ENCODE data around the gene CDH13.

CDH13 gene

DNA sequence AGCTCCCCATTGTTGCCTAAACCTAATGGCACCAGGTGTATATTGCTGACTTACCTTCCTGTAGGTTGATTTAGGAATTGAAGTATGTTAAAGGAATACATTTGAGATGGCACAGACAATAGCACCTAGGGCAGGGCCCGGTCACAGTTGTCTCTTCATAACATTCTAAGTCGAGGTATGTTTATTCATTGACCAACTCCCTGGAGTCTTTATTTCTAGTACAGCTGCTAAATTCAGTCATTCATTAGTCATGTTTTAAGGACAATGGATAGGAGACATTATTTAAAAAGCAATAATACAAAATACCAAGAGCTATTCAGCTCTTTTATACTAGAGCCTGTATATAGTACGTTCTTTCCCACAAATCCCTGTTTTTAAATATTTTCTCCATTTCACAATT, 811.6 kb downstream of the CDH13 start:
- H3K79me2 ChIP-seq (ENCODE audit: control insufficient read depth, insufficient read depth, low read length, unreplicated experiment): no peaks in the 10 kb centered on the region
- no peaks in the 10 kb centered on the region for H3K27me3 ChIP-seq (ENCODE audit: insufficient read depth, low read length)
- H2AFZ ChIP-seq (ENCODE audit: low read length, unreplicated experiment): no peak overlapping the region
- no peak overlapping the region for H3K27ac ChIP-seq (ENCODE audit: low read depth, low read length)
- no peaks in the 10 kb centered on the region for H3K4me1 ChIP-seq (ENCODE audit: control insufficient read depth, insufficient read depth, low read length, unreplicated experiment)
- no peak overlapping the region for H3K4me3 ChIP-seq (ENCODE audit: low read depth, low read length)
- no peaks in the 10 kb centered on the region for H3K36me3 ChIP-seq (ENCODE audit: insufficient read depth, low read length)

DNA sequence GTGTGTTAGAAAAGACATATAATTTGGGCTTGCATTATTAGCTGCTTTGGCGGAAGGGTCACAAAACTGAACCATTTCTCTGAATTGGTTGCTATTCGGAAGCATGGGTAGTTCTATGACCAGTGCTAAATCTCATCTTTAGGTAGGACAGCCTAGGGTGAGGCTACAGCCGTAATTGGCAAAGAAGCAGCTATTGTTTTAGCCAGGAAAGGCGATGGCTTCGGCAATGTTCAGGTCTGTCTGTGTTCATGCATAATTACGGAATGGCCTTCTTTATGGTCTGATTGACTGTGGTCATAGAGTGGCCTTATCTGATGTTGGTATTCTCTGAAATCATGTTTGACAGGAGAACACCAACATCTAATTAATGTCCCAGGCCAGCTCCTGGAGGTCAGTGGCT, 812.6 kb downstream of the CDH13 start:
- Histone ChIP-seq H3K79me2 (ENCODE audit: control insufficient read depth, insufficient read depth, low read length, unreplicated experiment) (no peaks in the 10 kb centered on the region), H2AFZ (ENCODE audit: low read length, unreplicated experiment) (no peak overlapping the region), H3K4me1 (ENCODE audit: control insufficient read depth, insufficient read depth, low read length, unreplicated experiment) (no peaks in the 10 kb centered on the region), H3K4me3 (ENCODE audit: low read depth, low read length) (no peak overlapping the region), H3K27me3 (ENCODE audit: insufficient read depth, low read length) (no peaks in the 10 kb centered on the region), H3K27ac (ENCODE audit: low read depth, low read length) (no peak overlapping the region), H3K36me3 (ENCODE audit: insufficient read depth, low read length) (no peaks in the 10 kb centered on the region)

DNA sequence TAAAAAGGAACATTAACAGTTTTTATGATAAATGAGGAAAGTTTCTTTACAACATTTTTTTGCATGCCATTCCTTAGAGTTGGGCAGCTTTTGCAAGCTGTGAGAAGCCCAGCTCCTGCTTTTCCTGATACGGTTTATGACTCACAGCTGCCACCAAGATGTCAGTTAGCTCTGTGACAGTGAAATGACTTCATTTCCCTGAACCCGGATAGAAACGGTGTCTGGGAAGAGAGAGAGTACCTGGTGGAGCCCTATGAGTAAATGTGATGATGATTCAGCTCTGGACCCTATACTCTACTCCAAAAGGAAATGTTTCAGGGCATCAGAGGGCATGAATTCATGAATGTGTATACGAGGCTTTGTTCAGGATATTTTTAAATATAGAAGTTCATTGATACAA, 814.7 kb downstream of the CDH13 start:
- Histone ChIP-seq H3K4me1 (ENCODE audit: control insufficient read depth, insufficient read depth, low read length, unreplicated experiment) (no peaks in the 10 kb centered on the region), H3K4me3 (ENCODE audit: low read depth, low read length) (no peak overlapping the region), H2AFZ (ENCODE audit: low read length, unreplicated experiment) (no peak overlapping the region), H3K27ac (ENCODE audit: low read depth, low read length) (no peak overlapping the region), H3K79me2 (ENCODE audit: control insufficient read depth, insufficient read depth, low read length, unreplicated experiment) (no peaks in the 10 kb centered on the region), H3K36me3 (ENCODE audit: insufficient read depth, low read length) (no peaks in the 10 kb centered on the region), H3K27me3 (ENCODE audit: insufficient read depth, low read length) (no peaks in the 10 kb centered on the region)

DNA sequence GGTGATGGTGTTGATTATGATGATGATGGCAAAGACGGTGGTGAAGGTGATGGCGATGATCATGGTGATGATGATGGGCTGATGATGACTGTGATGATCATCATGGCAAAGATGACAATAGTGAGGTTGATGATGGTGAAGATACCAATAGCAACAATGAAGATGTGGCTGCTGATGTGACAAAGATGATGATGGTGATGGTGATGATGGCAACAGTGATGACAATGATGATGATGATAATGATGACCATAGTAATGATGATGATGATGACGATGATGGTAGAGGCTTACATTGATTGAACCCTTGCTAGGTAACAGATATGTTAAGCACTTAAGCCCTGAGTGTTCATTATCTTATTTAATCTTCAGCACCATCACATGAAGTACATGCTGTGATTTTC, 817.2 kb downstream of the CDH13 start:
- Histone ChIP-seq H3K36me3 (ENCODE audit: insufficient read depth, low read length) (no peaks in the 10 kb centered on the region), H3K27ac (ENCODE audit: low read depth, low read length) (no peak overlapping the region), H3K79me2 (ENCODE audit: control insufficient read depth, insufficient read depth, low read length, unreplicated experiment) (no peaks in the 10 kb centered on the region), H3K4me3 (ENCODE audit: low read depth, low read length) (no peak overlapping the region), H3K27me3 (ENCODE audit: insufficient read depth, low read length) (no peaks in the 10 kb centered on the region), H3K4me1 (ENCODE audit: control insufficient read depth, insufficient read depth, low read length, unreplicated experiment) (no peaks in the 10 kb centered on the region), H2AFZ (ENCODE audit: low read length, unreplicated experiment) (no peak overlapping the region)

DNA sequence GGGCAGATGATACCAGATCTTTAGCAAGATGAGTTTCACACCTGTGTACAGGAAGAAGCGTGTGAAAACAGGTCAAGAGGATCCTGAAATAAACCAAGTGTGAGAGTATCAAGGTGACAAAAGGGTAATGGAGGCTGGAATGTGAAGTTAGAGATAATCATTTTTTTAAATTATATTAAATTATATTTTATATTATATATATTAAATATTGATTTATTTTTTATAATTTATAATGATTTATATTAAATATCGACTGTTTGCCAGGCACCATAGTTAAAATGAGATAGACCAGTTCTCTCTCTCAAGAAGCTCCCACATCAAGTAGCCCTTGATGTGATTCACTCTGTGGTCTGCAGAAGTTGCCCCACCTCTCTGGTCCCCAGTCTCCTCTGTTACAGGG, 820.8 kb downstream of the CDH13 start:
- no peak overlapping the region for H3K4me3 ChIP-seq (ENCODE audit: low read depth, low read length)
- no peaks in the 10 kb centered on the region for H3K36me3 ChIP-seq (ENCODE audit: insufficient read depth, low read length)
- no peaks in the 10 kb centered on the region for H3K27me3 ChIP-seq (ENCODE audit: insufficient read depth, low read length)
- H3K27ac ChIP-seq (ENCODE audit: low read depth, low read length): no peak overlapping the region
- no peaks in the 10 kb centered on the region for H3K79me2 ChIP-seq (ENCODE audit: control insufficient read depth, insufficient read depth, low read length, unreplicated experiment)
- H3K4me1 ChIP-seq (ENCODE audit: control insufficient read depth, insufficient read depth, low read length, unreplicated experiment): no peaks in the 10 kb centered on the region
- no peak overlapping the region for H2AFZ ChIP-seq (ENCODE audit: low read length, unreplicated experiment)

DNA sequence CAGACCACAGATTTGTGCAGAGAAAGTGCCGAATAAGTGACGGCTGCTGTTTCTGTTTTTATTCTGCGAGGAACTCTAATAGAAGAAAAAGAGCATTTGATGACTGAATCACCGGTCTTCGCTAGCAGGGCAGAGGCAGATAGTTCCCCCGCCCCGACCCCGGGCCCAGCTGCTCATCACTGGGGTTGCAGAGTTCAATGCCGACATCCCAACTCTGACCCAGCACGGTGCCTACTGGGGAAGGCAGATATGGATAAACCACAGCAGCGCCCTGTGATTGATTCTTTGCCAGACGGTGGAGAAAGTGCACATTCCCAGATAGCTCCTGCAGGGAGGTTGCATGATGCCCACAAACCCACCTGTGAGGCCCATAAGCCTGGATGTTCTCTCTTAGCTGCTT, 823.1 kb downstream of the CDH13 start:
- Histone ChIP-seq H3K4me3 (ENCODE audit: low read depth, low read length) (no peak overlapping the region), H3K27me3 (ENCODE audit: insufficient read depth, low read length) (no peaks in the 10 kb centered on the region), H2AFZ (ENCODE audit: low read length, unreplicated experiment) (no peak overlapping the region), H3K4me1 (ENCODE audit: control insufficient read depth, insufficient read depth, low read length, unreplicated experiment) (no peaks in the 10 kb centered on the region), H3K79me2 (ENCODE audit: control insufficient read depth, insufficient read depth, low read length, unreplicated experiment) (no peaks in the 10 kb centered on the region), H3K27ac (ENCODE audit: low read depth, low read length) (no peak overlapping the region), H3K36me3 (ENCODE audit: insufficient read depth, low read length) (no peaks in the 10 kb centered on the region)

DNA sequence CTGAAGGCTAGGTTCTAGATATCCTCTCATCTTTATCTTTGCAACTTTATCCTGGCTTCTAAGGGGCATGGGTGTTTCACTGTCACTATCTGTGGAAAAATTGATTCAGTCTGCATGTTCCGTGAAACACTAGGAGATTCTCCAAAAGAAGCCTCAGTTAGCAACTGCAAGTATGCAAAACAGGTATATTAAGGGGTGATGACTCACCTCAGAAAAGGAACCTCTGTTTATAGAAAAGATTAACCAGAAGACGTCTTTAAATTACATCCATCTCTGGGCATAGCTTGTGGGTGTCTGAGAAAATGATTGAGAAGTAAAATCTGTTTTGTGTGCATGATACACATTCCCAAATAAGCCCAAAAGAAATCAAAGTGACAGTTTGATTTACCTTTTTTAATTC, 827.2 kb downstream of the CDH13 start:
- Histone ChIP-seq H3K4me3 (ENCODE audit: low read depth, low read length) (no peak overlapping the region), H2AFZ (ENCODE audit: low read length, unreplicated experiment) (no peak overlapping the region), H3K27me3 (ENCODE audit: insufficient read depth, low read length) (no peaks in the 10 kb centered on the region), H3K27ac (ENCODE audit: low read depth, low read length) (no peak overlapping the region), H3K79me2 (ENCODE audit: control insufficient read depth, insufficient read depth, low read length, unreplicated experiment) (no peaks in the 10 kb centered on the region), H3K36me3 (ENCODE audit: insufficient read depth, low read length) (no peaks in the 10 kb centered on the region), H3K4me1 (ENCODE audit: control insufficient read depth, insufficient read depth, low read length, unreplicated experiment) (no peaks in the 10 kb centered on the region)

DNA sequence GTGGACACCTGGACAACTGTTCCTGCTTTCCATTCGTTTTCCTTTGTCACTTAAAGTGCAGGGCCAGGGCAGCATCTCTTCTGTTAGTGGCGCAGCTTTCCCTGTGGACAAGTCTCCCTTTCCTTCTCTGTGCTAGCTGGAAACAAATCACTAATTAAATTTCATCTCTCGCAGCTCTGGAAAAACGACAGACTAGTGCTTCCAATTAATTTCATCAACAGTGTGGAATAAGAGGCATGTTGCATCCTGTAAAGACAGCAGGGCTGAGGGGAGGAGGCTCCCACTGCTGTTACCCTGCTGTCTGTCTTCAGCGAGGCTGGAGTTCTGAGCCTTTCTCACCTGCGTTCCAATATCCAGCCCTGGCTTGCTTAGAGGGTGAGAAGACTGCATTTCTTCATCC, 828.9 kb downstream of the CDH13 start:
- H2AFZ ChIP-seq (ENCODE audit: low read length, unreplicated experiment): no peak overlapping the region
- H3K4me3 ChIP-seq (ENCODE audit: low read depth, low read length): no peak overlapping the region
- no peaks in the 10 kb centered on the region for H3K79me2 ChIP-seq (ENCODE audit: control insufficient read depth, insufficient read depth, low read length, unreplicated experiment)
- no peaks in the 10 kb centered on the region for H3K36me3 ChIP-seq (ENCODE audit: insufficient read depth, low read length)
- no peak overlapping the region for H3K27ac ChIP-seq (ENCODE audit: low read depth, low read length)
- H3K4me1 ChIP-seq (ENCODE audit: control insufficient read depth, insufficient read depth, low read length, unreplicated experiment): no peaks in the 10 kb centered on the region
- no peaks in the 10 kb centered on the region for H3K27me3 ChIP-seq (ENCODE audit: insufficient read depth, low read length)

DNA sequence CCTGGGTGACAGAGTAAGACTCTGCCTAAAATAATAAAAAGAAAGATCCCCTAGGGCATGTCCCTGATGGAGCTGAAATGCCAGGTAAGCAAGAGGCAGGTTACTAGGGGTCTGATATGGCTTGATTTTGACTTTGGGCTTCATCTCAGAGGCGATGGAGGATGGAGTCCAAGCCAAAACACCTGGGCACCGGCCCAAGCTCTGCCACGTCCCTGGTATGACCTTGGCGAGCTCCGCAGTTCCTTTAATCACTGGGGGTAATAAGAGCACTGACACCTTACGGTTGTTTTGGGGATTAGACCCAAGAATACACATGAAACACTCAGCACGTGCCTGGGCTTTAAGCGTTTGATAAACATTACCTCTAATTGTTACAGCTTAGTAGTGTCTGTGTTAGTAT, 830.2 kb downstream of the CDH13 start:
- Histone ChIP-seq H3K27me3 (ENCODE audit: insufficient read depth, low read length) (no peaks in the 10 kb centered on the region), H3K79me2 (ENCODE audit: control insufficient read depth, insufficient read depth, low read length, unreplicated experiment) (no peaks in the 10 kb centered on the region), H3K4me3 (ENCODE audit: low read depth, low read length) (no peak overlapping the region), H3K36me3 (ENCODE audit: insufficient read depth, low read length) (no peaks in the 10 kb centered on the region), H3K27ac (ENCODE audit: low read depth, low read length) (no peak overlapping the region), H2AFZ (ENCODE audit: low read length, unreplicated experiment) (no peak overlapping the region), H3K4me1 (ENCODE audit: control insufficient read depth, insufficient read depth, low read length, unreplicated experiment) (no peaks in the 10 kb centered on the region)

DNA sequence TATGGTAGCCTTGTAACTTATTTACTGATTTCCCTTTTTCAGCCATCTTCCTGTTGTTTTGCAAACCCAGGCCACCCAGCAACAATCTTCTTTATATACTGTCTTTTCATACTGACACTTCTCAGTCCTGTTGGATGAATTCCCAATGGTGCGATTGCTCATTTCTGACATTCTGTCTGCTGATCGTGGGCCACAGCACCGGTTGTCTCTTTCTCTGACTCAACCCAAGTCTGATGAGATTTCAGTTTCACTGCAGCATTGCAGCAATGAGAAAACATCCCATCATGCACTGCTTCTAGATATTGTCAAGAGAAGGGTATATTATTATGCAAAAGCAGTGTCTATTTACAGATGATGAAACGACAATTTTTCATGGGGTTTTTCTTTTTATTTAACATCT, 831.8 kb downstream of the CDH13 start:
- no peak overlapping the region for H3K4me3 ChIP-seq (ENCODE audit: low read depth, low read length)
- H3K79me2 ChIP-seq (ENCODE audit: control insufficient read depth, insufficient read depth, low read length, unreplicated experiment): no peaks in the 10 kb centered on the region
- H3K36me3 ChIP-seq (ENCODE audit: insufficient read depth, low read length): no peaks in the 10 kb centered on the region
- no peak overlapping the region for H3K27ac ChIP-seq (ENCODE audit: low read depth, low read length)
- no peaks in the 10 kb centered on the region for H3K4me1 ChIP-seq (ENCODE audit: control insufficient read depth, insufficient read depth, low read length, unreplicated experiment)
- H3K27me3 ChIP-seq (ENCODE audit: insufficient read depth, low read length): no peaks in the 10 kb centered on the region
- no peak overlapping the region for H2AFZ ChIP-seq (ENCODE audit: low read length, unreplicated experiment)

DNA sequence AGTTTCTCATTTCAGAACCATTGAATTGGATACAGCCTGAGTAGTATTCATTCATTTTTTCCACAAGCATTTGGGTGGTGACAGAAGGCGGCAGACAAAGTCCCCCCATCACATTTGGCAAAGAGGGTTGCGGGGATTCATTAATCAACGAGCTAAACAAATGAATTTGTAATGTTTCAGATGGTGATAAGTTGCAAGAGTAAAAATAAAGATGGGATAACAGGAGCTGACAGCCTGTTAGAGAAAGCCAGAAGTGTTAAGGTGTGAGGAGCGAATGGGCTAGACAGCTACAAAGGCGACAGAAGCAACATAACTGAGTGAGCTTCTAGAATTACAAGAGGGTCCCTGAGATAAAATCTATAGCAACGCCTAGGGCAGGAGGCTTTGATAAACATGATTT, 838.2 kb downstream of the CDH13 start:
- no peaks in the 10 kb centered on the region for H3K4me1 ChIP-seq (ENCODE audit: control insufficient read depth, insufficient read depth, low read length, unreplicated experiment)
- H3K27me3 ChIP-seq (ENCODE audit: insufficient read depth, low read length): no peaks in the 10 kb centered on the region
- H3K79me2 ChIP-seq (ENCODE audit: control insufficient read depth, insufficient read depth, low read length, unreplicated experiment): no peaks in the 10 kb centered on the region
- H3K27ac ChIP-seq (ENCODE audit: low read depth, low read length): no peak overlapping the region
- no peak overlapping the region for H2AFZ ChIP-seq (ENCODE audit: low read length, unreplicated experiment)
- H3K4me3 ChIP-seq (ENCODE audit: low read depth, low read length): no peak overlapping the region
- no peaks in the 10 kb centered on the region for H3K36me3 ChIP-seq (ENCODE audit: insufficient read depth, low read length)

DNA sequence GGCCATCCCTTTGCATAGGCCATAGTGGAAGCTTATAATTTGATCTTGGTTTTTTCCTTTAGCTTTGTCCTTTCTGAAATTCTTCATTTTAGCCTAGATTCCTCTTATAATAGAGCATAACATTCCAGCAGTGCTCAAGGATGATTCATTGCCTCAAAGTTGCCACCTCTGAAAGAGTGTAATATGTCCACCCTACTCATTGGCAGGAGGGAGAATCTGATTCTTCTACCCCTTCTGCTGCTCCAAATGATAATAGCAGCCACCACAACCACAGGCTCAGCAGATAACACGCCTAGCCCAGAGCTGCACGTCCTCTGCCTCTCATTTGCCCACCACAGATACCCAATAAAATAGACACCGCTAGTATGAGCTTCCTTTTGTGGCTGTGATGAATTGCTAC, 843.6 kb downstream of the CDH13 start:
- Histone ChIP-seq H3K27me3 (ENCODE audit: insufficient read depth, low read length) (no peaks in the 10 kb centered on the region), H3K36me3 (ENCODE audit: insufficient read depth, low read length) (no peaks in the 10 kb centered on the region), H3K4me1 (ENCODE audit: control insufficient read depth, insufficient read depth, low read length, unreplicated experiment) (no peaks in the 10 kb centered on the region), H2AFZ (ENCODE audit: low read length, unreplicated experiment) (no peak overlapping the region), H3K4me3 (ENCODE audit: low read depth, low read length) (no peak overlapping the region), H3K27ac (ENCODE audit: low read depth, low read length) (no peak overlapping the region), H3K79me2 (ENCODE audit: control insufficient read depth, insufficient read depth, low read length, unreplicated experiment) (no peaks in the 10 kb centered on the region)

Measured in ACC112 (cell line).